Stimulated activated CD4-positive, alpha-beta T cell treated with anti-CD3 and anti-CD28 coated beads, Interleukin-4, amount 100 ng/mL, for 1 hour (primary cell): ENCODE measurements around the gene TIAM2.

ENCODE experiments used
- DNase-seq: peaks from one replicate; pipeline ENCODE4 v3.0.0-alpha.2; 2020

TIAM2 gene

GRCh38 chr6:155141512-155141911 is 146.4 kb downstream of the TIAM2 start:
- DNase-seq = no peak

DNA sequence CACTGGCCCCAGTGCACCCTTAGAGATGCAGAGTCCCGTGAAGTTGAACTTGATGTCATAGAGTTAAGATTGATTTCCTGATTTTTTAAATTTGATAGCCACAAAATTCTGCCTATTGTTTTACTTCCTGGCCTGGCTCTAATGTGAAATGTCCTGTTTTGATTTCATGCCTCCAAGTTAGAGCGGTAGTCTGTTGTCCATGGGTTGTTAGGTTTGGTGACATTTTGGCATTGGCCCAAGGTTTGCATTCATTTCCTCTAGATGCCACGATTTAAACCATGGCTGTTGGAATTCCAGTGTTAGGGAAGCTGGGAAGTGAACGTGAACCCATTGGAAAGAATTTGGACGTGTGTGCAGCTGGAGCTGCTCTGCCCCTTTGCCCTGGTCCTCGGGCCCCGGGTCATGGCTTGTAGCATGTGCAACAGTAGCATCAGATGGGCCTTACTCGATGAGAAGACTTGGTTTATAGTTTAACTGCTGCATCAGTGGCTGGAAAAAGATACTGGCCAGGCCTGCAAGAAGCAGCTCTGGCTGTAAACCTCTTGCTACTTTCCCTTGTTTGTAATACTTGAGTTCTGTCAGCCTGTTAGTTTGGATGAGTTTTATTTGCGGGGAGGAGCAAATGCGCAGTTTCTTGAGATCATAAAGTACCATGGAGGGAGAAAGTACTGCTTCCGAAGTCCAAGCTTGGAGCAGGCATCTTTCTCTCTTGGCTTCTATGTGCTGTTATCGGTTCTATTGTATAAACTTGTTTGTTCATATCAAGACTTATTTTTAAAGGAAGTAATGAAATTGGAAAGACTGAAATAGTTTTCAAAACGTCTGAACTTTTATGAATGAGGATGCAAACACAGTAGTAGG is 147.3 kb downstream of the TIAM2 start:
- no peak for DNase-seq

DNA sequence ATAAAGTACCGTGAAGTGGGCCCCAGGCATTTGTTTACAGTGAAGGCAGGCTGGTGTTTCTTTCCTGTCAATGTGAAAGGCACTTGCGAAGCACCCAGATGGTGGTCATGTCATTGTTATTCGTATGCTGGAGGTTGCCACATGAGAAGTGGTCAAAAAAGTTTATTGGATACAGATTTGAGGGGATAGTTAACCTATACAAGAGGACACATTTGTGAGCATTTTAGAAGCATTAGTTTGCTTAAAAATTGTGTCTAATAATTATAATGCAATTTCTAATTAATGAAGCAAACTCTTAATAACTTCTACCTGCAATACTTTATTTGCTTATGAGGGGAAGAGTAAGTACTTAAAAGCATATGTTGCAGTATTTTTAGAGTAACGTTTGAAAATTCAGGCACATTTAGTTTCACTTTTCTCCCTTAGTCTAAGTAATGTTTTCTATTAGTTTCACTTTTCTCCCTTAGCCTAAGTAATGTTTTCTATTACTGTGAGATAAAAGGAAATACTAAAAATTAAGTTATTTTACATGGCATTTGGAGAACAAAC is 148.0 kb downstream of the TIAM2 start:
- DNase-seq = no peak

DNA sequence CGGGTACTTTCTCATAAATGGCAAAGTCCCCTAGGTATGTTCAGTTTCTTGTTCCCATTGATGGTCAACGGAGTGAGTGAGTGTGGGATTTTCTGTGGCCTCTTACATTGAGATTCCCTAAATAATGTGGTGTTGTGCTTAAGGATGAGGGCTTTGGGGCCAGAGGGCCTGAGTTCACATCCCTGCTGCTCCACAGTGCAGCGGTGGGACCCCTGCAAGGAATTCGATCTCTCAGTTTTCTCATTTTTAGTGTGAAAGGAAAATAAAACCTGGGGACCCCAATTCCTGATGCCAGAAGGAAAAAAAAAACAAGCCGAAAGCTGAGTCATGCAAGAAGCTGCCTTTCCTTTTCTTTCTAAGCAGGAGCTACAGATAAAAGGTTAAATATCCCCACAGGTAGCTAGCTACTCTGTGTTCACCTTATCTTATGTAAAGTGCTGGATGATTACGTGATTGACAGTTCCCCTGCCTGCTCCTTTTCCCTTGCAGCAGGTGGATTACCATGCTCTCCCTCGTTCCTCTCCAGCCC is 148.5 kb downstream of the TIAM2 start:
- no peak for DNase-seq

DNA sequence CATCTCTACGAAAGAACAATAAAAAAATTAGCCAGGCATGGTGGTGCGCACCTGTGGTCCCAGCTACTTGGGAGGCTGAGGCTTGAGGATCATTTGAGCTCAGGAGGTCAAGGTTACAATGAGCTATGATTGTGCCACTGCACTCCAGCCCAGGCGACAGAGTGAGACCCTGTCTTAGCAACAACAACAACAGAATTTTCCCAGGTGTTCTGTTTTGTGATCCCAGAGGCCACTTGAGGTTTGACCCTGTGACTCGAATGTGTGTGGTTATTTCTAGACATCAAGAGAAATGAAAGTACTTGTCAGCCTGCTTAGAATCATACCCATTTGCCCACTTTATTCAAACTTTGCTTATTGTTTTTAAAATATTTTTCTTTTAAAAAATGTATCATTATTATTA is 151.1 kb downstream of the TIAM2 start:
- no peak for DNase-seq

DNA sequence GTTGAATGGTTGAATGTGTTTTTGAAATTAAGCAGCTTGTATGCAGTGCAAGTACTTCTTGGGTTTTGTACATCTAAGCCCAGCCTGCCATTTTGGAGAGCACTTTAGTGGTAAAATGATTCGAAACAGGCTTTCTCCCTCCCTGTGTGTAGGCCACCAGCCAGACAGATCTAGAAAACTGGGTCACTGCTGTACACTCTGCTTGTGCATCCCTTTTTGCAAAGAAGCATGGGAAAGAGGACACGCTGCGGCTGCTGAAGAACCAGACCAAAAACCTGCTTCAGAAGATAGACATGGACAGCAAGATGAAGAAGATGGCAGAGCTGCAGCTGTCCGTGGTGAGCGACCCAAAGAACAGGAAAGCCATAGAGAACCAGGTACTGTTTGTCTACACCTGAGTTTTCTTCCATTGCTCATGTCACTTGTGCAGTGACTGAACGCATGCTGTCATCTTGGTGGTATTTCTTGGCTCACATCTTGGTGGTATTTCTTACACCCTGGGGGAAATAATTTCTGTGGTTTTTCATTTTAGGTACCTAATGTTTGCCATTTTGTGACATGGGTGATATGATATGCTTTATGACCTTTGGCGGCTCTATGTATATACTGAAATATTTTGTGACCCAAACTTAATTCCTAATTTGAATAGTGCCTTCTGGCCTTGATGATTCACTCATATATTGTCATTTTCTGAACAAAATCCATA is 153.0 kb downstream of the TIAM2 start:
- no peak for DNase-seq

- no peak for DNase-seq
Observed at GRCh38 chr6:155150967-155151671, 156.0 kb downstream of the TIAM2 start.

DNA sequence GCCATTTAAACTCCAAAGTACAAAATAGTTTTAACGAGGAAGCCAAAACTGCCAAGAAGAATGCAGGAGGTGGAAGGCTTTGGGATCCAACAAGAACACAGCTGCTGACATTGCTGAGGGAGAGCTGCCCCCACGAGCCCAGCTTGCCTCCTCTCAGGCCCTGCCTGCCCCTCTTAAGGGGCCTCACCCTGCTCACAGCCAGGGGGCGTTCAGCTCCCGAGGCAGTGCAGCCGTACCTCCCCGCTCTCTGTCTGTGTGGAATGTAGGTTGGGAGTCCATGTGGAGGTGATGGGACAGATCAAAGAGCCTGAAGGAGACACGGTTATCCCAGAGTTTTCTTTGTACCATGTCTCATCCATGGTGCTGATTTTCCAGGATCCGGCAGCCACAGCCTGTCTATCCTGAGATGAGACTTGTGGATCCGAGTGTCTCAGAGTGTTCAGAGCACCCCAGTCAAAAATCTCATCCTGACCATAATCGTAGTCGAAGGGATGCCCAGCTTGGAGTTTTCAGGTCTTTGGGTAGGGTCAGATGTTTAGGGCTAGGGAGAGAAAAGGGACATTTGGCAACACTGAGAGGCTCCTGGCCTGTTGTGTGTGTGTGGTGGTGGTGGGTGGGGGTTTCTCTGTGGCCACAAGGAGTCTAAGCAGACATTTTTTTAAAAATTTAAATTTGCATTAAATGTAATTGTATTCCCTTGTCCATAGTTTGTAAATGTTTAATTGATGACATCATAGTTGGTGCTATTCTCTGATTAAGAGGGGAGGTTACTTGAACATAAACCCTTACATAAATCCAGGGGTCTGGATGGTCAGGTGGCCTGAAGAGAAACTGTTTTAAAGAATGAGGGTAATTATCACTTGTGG is 157.3 kb downstream of the TIAM2 start:
- no peak for DNase-seq

GRCh38 chr6:155154158-155154830 is 159.2 kb downstream of the TIAM2 start:
- DNase-seq = peak; percentile 25

- DNase-seq = peak; percentile 22
Observed at GRCh38 chr6:155155787-155156447, 160.8 kb downstream of the TIAM2 start.

DNA sequence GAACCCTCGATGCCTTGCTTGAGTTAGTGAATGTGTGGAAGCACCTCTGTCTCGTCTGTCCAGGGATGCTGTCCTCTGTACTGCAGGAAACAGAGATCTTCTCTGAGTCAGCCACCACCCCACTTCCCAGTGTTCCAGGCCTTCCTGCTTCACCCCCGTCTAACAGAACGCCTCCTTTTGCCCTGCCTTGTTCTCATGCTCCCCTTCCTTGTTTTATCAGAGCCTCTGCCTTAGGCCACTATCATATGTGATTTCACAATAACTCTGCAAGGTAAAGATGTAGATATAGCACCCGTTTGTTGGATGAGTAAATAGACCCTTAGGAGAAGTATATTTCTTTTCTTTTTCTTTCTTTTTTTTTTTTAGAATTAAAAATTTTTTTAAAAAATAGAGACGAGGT is 162.0 kb downstream of the TIAM2 start:
- DNase-seq = no peak

DNA sequence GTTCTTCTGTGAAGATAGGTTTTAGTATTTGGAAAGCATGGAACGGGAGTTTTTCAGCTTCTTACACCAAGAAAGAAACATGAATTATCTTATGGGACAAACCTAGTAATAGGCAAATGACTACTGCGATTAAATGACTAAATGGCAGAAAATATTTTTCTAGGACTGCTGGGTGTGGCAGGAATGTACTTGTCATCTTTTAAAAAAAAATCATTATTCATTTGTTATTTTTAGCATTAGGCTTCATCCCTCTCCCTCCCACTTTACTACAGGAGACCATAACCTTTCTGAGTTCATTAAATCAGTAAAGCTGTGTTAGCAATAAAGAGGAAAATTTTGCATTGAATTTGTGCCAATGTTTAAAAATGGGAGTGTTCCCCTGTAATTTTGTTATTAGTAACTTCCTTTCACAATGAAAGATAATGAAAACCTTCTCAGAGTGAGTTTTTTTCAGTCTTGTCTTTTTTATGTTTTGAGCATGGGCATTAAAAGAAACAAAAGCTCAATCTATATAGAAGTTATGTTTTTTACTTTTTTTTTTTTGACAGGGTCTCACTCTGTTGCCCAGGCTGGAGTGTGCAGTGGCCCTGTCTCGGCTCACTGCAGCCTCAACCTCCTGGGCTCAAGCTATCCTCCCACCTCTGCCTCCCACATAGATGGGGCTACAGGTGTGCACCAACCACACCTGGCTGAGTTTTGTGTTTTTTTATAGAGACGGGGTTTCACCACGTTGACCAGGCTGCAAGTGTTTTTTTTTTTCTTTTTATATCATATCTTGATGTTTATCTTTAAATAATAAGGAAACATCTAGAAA is 163.1 kb downstream of the TIAM2 start:
- no peak for DNase-seq

- DNase-seq = no peak
Observed at GRCh38 chr6:155162682-155163081, 167.6 kb downstream of the TIAM2 start.

DNA sequence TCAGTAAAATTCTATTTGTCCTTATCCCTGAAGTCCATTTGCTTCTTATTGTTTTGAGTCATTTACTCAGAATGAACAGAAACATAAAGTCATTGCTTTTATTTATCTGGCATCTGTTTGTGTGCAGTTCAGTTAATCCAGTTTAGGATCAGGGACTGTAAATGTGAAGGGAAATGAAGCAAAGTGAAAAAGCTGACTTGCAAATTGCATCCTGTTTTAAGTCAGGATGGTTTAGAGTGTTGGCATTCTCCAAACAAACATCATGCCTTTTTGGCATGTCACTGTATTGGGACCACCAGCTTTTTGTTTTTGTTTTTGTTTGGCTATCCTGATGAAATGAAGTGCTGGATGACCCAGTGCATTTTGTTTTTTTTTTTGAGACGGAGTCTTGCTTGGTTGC is 168.5 kb downstream of the TIAM2 start:
- no peak for DNase-seq

DNA sequence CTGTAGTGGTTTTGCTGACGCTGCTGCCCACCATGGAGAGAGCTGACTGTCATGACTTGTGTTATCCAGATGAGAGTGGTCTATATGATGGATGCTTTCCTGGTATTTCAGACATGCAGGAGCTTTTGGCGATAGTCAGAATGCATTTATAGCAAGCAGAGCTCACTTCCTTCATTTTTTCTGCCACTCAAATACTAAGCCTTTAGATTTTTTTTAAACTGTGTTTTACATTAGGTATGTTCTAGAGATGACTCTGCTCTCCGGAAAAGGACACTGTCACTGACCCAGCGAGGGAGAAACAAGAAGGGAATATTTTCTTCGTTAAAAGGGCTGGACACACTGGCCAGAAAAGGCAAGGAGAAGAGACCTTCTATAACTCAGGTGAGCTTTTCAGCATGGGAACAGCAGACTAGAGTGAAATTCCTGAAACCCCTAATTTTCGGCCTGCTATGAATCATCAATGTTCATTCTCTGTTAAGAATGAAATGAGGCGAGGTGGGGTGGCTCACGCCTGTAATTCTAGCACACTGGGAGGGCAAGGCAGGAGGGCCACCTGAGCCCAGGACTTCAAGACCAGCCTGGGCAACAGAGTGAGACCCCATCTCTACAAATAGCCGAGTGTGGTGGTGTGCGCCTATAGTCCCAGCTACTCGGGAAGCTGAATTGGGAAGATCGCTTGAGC is 170.1 kb downstream of the TIAM2 start:
- DNase-seq = no peak

GRCh38 chr6:155170519-155170918 is 175.4 kb downstream of the TIAM2 start:
- DNase-seq = no peak

DNA sequence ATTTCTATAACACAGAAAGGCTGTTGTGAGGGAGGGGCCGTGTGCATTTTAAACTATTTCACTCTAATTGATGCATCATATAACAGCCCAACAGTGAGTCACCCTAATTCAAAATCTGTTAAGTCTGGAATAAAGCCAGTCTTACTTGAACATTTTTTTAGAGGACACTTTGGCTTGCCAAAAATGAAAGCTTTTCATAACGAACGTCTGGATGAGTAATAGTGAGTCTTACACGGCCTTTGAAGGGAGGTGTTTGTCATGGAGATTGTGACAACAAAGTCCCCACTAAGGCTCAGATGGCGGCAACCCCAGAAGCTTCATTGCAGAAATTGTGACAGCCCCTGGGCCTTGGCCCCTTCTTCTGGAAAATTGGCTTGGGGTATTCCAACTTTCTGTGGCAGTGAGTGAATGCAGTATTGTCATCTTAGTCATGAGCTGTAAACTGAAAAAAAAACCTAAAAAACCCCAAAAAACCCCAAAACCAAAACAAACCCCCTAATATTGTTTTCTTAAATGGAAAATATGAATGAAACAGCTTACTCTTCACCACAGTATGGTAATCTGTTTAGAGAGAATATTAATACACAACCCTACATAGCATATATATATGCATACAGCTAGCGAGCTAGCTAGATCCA is 176.1 kb downstream of the TIAM2 start:
- peak; percentile 80 for DNase-seq

DNA sequence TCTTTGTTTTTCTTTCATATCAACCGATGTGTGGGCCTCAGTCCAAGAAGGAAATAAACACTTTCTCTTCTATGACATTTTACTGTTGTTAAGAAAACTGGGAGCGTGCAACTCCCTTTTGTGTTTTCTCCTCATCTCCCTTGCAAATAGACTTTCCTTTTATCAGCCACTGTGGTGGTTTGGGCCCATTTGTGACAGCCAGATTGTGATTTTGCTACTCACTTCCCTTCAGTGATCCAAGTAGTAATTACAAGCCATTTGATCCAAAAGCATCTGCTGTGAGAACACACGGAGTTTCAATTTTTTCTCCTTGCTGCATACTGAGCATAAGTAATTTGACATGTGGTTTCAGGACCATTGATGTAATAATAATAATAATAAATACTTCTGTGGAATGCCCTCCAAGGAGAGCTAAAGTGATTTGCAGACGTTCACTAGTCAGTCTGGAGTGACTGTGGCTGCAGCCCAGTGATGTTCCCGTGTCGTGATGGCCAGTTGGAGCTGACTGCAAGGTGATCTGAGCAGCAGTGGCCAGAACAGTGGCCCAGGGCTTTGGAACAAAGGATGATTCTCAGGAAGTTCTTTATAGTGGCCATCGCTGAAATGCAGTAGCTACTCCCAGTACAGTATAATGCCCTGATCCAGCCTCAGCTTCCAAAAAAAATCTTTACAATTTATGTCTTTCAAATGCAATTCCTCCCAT is 176.8 kb downstream of the TIAM2 start:
- no peak for DNase-seq
